ENCODE data around the gene ANKRD37.

DNA sequence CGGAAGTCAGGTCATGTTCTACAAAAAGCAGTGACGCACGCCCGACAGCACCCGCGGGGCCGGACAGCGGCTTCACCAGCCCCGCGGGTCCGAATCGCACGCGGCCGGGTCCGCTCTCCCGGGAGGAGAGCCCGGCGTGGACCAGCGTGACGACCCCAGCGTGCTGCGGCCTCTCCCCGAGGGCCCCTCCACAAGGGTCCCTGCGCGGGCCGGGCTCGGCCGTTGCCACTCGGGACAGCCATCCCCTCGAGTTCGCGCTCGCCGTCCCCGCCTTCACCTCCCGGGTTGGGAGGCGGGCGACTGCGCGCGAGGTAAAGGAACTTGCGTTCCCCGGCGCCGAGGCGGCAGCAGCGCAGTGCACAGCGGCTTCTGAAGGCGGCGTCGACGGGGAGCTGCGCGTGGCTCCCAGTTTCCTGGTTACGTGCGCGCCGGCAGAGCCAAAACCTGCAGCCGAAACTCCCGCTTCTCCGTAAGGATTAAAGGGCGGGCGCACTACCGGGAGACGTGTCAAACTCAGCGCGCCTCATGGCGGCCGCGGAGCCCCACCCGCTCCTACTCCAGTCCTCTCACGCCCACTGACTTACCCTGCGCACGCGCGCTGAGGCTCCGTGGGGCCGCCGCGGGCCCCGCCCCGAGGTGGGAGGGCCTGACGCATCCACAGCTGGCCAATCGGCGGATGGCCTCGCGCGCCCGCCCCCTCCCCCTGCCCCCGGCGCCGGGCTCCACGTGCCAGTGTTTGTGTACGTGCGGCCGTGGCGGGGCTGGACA, 501 bp upstream of the ANKRD37 start:
- TF ChIP-seq, protein P1, sequence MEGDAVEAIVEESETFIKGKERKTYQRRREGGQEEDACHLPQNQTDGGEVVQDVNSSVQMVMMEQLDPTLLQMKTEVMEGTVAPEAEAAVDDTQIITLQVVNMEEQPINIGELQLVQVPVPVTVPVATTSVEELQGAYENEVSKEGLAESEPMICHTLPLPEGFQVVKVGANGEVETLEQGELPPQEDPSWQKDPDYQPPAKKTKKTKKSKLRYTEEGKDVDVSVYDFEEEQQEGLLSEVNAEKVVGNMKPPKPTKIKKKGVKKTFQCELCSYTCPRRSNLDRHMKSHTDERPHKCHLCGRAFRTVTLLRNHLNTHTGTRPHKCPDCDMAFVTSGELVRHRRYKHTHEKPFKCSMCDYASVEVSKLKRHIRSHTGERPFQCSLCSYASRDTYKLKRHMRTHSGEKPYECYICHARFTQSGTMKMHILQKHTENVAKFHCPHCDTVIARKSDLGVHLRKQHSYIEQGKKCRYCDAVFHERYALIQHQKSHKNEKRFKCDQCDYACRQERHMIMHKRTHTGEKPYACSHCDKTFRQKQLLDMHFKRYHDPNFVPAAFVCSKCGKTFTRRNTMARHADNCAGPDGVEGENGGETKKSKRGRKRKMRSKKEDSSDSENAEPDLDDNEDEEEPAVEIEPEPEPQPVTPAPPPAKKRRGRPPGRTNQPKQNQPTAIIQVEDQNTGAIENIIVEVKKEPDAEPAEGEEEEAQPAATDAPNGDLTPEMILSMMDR (conservative IDR thresholded peaks at IDR 0.05; ENCODE audit: low read length), result no peak
- TF ChIP-seq EZH2phosphoT487 (IDR thresholded peaks at IDR 0.05; ENCODE audit: borderline replicate concordance), result no peak

All from Loucy (cell line).